HG03196 (cell line): Measurements from ENCODE around the gene KIF25.

Experiments
- ATAC-seq: cut with Tn5 transposase; IDR thresholded peaks from one replicate; pipeline ENCODE4 v1.9.1; 2021; ENCODE audit not compliant: unreplicated experiment

The KIF25 gene

GRCh38 chr6:168016176-168016620 is 18.7 kb downstream of the KIF25 start:
- ATAC-seq: no peak

GRCh38 chr6:168016721-168017525 is 19.5 kb downstream of the KIF25 start:
- ATAC-seq: no peak

- ATAC-seq: no peak
Measured at GRCh38 chr6:168017629-168018028, 20.2 kb downstream of the KIF25 start.

GRCh38 chr6:168018664-168019063 is 21.2 kb downstream of the KIF25 start:
- no peak for ATAC-seq

- ATAC-seq: no peak
Measured at GRCh38 chr6:168020242-168020641, 22.8 kb downstream of the KIF25 start.

- ATAC-seq: no peak
Measured at GRCh38 chr6:168021581-168021980, 24.1 kb downstream of the KIF25 start.

GRCh38 chr6:168022488-168023321 is 25.2 kb downstream of the KIF25 start:
- ATAC-seq: no peak

- ATAC-seq: no peak
Measured at GRCh38 chr6:168024951-168025510, 27.6 kb downstream of the KIF25 start.

GRCh38 chr6:168025831-168026710 is 28.6 kb downstream of the KIF25 start:
- no peak for ATAC-seq

- ATAC-seq: no peak
Measured at GRCh38 chr6:168026925-168027324, 29.5 kb downstream of the KIF25 start.

- no peak for ATAC-seq
Measured at GRCh38 chr6:168027521-168027920, 30.1 kb downstream of the KIF25 start.

GRCh38 chr6:168028181-168028580 is 30.7 kb downstream of the KIF25 start:
- ATAC-seq: no peak

GRCh38 chr6:168029459-168030217 is 32.2 kb downstream of the KIF25 start:
- no peak for ATAC-seq

GRCh38 chr6:168030218-168030746 is 32.8 kb downstream of the KIF25 start:
- ATAC-seq: no peak

- no peak for ATAC-seq
Measured at GRCh38 chr6:168030908-168031307, 33.4 kb downstream of the KIF25 start.

GRCh38 chr6:168031411-168031971 is 34.0 kb downstream of the KIF25 start:
- ATAC-seq: no peak

GRCh38 chr6:168032005-168032760 is 34.7 kb downstream of the KIF25 start:
- ATAC-seq: no peak

- no peak for ATAC-seq
Measured at GRCh38 chr6:168033791-168034190, 36.3 kb downstream of the KIF25 start.

GRCh38 chr6:168034537-168034936 is 37.1 kb downstream of the KIF25 start:
- ATAC-seq: no peak
